HG02938 (cell line): Measurements from ENCODE around the gene BTLA.
"Not testable (repeated sequence)": the region's sequence is repeated elsewhere in the genome, so short reads cannot be mapped to it uniquely, and the experiment has no call there.

Source experiments
- ATAC-seq: cut with Tn5 transposase; IDR thresholded peaks from one replicate; pipeline ENCODE4 v1.9.1; 2021; ENCODE audit warnings: mild to moderate bottlenecking, moderate library complexity; ENCODE audit not compliant: unreplicated experiment

The BTLA gene

DNA sequence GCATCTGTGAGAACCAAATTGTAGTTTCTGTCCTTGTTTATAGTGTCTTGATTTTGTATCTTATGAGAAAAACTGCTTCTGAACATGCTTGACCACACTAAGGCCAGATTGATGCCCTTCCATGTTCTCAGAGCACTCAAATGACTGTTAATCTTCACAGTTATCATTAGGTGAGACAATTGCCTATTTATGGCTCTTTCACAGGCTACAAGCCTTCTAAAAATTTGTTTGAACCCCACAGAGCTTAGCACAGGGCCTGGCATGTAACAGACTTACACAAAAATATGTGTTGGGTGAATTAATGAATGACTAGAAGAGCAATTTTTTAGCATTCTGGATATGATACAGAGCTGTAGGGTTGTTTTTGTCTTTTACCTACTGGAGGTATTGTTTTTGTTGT lies 43.1 kb downstream of the BTLA start:
- ATAC-seq = no peak

DNA sequence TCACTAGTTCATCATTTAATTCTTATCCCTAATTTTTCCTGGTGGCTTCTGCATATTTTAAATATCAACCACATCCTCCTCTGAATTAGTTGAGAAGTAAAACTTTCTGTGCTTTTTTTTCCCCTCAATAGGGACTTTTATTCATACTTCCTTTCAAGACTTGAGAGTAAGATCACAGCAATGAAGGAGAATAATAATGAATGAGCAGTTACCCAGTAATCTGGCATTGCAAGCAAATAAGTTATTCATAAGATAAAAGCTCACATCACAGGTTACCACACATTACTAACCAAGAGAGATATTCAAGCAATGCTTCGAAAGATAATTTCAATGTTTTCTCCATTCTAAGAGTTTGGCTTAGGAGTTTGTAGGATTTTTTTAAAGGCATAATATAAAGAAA lies 50.3 kb downstream of the BTLA start:
- no peak for ATAC-seq

DNA sequence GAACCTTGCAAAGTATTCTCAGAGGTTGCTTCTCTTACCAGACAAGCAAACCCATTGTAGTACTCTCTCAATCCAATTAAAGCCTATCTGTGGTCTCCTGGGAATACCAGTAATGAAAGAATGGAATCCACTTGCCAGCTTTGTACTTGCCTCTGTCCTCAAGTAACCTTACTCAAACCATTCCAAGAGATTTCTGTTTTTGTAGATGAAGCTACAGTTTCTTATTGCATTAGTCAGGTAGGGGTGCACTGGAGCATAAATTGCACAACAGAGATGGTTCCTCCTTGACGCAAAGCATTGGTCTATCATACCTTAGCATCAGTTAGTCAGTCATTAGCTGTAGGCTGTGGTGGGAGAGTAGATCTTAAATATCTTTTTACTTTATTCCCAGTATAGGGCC lies 52.9 kb downstream of the BTLA start:
- ATAC-seq = no peak

DNA sequence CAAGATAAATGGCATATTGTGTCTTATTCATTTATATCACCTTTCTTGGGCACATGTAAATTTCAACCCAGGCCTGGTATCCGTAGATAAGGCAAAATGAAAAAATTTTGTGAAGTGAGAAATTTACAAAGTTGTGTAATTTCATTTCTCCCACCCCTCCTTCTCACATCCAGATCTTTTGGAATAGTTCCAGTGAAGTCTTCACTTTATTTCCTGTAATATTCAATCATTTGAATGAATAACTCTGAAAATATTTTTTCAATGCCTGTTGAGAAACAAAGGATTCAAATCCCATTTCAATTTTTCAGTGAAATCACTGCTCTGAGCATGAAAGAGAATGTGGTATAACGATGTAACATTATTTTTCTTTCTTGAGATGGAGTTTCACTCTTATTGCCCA lies 53.4 kb downstream of the BTLA start:
- ATAC-seq = no peak

DNA sequence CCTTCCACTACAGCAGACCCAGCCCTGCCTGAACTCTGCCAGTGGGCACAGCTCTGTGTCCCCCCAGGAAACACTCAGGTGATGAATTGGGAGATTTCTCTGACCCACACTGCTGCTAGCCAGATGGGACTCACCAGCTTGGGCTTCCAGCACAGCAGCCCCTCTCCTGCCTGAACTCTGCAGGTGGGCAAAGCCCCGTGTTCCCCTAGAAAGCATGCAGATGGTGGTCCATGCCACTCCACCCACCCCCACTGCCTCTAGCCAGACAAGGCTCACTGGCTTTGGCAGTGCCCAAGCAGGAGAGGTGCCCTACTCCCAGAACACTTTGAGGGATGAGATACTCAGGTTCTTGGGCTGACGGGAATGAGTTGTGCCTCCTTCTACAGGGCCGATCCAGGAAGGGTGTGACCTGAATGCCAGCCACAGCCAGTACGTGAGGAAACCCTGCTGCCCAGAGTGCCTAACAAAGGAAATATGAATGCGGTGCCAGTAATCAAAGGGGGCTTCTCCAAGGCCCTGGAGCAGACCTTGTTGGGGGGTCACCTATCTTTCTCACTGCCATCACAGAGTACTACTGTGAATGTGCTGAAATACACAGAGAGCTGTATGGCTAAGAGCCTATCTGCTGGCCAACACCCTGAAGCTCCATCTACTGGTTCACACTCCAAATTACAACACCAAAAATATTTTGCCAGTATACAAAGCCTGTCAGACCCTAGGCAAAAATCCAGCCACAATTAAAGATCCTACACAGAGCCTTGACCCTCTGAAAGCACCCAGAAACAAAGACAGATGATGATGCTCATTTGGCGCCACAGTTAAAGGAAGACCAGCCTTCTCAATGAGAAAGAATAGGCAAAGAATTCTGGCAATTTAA lies 61.9 kb downstream of the BTLA start:
- no peak for ATAC-seq

DNA sequence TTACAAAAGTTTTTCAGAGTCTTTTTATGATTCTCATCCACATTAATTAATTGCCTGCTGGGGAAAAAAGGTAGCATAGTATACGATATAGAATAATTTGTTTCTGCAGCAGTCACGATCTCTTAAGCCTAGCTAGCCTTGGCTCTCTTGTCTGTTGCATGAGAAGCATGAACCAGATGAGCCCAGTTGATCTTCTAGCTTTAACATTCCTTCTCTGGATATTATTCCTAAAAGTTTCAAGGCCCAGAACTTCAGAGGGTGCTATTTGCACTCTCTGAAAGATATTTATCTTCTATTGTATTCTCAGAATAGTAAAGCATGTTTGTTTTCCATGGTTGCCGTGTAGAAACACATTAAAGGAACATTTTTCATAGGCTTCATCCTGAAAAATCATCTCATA lies 69.3 kb downstream of the BTLA start:
- ATAC-seq = no peak

DNA sequence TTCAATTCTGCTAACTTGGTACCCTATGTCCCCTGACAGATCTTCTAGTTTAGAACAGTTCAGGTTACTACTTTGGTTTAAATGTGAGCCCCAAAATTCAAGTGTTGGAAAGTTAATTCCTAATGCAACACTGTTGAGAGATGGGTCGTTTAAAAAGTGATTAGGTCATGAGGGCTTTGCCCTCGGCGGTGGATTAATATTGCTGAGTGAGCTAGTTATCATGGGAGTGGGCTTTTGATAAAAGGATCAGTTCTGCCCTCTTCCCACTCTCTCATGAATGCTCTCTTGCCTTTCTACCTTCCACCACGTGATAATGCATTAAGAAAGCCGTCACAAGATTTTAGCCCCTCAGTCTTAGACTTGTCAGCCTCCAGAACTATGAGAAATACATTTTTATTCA lies 72.1 kb downstream of the BTLA start:
- no peak for ATAC-seq

DNA sequence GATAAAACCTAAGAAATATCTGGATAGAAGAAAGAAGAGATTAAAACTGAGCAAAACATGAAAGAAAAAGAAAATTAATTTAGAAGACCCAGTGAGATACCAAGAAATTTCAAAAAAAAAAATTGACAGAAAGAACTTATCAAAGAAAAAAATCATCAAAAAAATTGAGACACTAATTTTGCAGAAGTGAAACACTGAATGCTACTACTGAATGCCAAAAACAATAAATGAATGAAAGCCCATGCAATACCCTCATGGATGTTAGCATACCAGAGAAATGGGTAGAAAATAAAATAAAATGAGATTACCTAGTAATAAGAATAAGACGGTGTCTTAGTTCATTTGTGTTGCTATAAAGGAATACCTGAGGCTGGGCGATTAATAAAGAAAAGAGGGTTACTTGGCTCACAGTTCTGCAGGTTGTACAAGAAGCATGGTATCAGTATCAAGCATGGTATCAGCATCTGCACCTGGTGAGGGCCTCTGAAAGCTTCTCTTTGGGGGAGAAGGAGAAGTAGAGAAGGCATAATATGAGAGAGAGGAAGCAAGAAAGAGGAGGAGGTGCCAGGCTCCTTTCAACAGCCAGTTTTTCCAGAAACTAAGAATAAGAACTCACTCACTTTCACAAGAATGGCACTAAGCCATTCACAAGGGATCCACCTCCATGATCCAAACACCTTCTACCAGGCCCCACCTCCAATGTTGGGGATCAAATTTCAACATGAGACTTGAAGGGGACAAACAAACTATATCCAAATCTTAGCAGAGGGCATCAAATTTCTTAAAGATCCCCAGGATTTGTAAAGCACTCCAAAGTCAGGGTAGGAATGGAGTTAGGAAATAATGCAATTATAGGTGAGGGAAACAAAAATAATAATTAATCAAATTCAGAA lies 73.2 kb downstream of the BTLA start:
- peak; percentile 62 for ATAC-seq

DNA sequence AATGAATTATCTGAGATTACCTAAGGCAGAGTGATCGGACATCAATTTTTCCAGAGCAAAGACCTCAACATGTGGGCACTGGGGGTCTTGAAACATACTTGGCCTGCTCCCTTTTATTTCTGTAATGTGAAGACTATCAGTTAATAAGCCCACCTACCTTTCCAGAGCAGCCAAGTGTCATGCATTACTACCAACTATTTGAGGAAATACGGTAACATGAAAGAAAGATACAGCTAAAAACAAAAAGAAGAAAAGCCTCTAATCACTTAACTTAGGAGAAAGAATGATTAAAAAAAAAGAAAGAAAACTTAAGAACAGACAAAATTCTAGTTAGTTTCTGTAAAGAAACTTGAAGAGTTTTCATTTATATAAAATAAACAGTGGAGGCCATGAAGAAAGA lies 73.9 kb downstream of the BTLA start:
- ATAC-seq = no peak

DNA sequence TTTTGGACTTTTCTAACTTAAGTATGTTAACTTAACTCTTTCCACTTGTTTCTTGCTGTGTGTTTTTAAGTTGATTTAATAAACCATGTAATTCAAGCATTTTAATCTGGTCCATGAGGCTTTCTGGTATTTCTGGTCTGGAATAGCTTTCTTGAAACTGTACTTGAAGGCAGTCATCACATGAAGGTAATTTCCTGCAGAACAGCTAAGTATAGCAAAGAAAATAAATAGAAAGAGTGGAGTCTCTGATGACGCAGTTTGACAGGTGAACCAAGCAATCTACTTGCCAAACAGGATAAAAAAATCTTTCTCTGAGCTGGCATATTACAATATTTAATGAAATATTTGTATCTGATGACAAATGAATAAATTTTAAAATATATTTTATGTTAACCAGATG lies 74.9 kb downstream of the BTLA start:
- no peak for ATAC-seq

DNA sequence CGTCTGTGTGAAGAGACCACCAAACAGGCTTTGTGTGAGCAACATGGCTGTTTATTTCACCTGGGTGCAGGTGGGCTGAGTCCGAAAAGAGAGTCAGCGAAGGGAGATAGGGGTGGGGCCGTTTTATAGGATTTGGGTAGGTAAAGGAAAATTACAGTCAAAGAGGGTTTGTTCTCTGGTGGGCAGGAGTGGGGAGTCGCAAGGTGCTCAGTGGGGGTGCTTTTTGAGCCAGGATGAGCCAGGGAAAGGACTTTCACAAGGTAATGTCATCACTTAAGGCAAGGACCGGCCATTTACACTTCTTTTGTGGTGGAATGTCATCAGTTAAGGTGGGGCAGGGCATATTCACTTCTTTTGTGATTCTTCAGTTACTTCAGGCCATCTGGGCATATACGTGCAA lies 76.4 kb downstream of the BTLA start:
- not testable (repeated sequence) for ATAC-seq

DNA sequence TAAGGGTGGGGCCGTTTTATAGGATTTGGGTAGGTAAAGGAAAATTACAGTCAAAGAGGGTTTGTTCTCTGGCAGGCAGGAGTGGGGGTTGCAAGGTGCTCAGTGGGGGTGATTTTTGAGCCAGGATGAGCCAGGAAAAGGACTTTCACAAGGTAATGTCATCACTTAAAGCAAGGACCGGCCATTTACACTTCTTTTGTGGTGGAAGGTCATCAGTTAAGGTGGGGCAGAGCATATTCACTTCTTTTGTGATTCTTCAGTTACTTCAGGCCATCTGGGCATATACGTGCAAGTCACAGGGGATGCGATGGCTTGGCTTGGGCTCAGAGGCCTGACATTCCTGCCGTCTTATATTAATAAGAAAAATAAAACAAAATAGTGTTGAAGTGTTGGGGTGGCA lies 80.7 kb downstream of the BTLA start:
- ATAC-seq = not testable (repeated sequence)

DNA sequence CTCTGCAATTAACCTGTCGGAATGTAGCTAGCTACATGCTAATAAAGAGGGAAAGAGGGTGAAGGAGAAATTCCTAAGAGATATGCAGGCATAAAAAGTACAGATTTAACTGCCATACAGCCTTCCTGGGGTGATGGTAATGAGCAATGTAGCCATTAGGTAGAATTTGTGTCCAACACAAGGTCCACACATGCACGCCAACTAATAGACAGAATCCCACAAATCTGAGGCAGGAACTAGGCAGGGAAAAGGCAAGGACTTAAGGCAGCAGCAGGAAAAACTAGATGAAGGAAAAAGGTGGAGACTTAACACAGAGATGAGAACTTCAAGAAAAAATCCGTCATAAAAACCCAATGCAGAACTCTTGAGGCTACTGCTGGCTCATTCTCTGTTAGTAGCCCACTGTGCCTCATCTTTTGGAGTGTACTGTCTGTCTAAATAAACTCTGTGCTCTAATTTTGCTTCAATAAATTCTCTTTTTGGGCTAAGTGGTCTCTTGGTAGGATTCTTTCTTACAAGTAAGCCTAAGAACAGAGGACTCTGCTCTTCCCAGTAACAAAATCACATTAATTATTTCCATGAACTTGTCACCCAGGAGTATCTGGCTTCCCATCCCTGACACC lies 81.5 kb downstream of the BTLA start:
- ATAC-seq = no peak

DNA sequence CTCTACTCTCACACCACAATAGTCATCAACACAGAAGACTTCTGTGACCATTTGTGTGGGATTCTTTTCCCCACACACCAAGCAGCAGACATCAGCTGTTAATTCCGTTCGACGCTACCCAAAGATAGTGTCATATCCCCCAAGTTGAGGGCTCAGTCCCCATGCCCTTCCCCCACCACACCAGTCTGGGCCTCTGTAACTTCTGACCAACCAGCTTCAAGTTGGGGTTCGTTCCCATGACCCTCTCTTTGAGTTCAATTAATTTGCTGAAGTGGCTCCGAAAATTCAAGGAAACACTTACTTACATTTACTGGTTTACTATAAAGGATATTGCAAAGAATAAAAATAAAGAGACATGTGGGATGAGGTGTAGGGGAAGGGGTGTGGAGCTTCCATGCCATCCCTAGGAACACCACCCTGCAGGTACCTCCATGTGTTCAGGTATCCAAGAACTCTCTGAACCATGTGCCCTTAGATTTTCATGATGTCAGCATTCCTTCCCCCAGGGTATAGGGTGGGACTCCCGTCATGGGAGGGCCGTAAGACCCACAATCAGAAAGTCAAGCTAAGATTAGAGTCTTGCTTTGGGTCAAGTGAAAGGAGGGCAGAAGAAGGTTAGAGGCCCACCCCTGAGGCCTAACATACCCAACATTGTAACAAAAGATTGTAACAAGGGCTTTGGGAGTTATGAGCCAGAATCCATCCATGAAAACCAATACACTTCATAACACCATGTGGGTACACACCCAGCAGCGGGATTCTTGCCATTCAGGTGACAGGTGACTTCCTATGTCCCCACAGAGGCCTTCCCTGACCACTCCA lies 82.7 kb downstream of the BTLA start:
- ATAC-seq = no peak

DNA sequence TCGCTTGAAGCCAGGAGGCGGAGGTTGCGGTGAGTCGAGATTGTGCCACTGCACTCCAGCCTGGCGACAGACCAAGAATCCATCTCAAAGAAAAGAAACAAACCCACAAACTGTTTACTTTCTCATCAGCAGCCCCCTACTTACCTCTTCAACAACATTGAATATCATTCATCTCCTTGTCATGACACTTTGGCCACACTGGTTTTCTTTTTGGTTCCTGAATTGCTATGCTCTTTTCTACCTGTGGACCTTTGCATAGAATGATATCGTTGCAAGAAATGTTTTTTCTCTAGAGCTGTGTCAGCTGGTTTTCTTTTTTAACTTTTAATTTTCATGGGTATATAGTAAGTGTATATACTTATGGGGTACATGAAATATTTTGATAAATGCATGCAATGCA lies 83.9 kb downstream of the BTLA start:
- no peak for ATAC-seq
